ENCODE data around the gene APCDD1L.
"Not testable (repeated sequence)": the region's sequence is repeated elsewhere in the genome, so short reads cannot be mapped to it uniquely, and the experiment has no call there.

The APCDD1L gene

DNA sequence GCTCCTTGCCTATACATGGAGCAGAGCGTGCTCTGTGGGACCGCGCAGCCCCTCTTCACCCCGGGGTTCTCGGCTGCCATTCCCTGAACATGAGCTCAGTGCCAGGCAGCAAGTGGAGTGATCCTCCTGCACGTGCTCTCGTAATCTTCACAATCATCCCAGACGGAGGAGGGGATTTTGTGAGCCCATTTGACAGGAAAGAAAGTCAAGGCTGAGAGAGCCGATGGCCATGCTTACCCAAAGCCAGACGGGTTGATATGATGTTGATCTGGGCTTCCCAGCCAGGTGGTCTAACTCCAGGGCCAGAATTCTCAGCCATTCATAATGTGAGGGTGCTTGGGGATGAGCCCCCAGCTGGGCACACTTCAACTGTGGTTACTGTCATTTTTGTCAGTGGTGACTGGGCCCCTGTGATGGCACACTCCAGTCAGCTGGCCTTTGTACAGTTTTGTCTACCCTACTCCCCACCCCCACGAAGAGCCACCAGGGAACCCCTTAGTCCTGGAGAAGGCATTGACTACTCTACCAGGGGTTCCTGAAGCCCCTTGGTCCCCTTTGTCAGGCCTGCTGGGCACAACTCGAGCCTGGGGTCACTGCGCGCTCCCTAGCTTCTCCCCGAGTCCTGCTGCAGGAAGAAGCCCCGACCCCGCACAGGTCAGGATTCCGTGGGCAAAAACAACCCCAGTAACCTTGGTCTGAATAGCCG lies 1.5 kb downstream of the APCDD1L start:
- H3K4me3 ChIP-seq (ENCODE audit: low read length), result no peak overlapping the region
- TF ChIP-seq ZNF274 (IDR thresholded peaks at IDR 0.05; ENCODE audit: low read depth, low read length), result no peak

DNA sequence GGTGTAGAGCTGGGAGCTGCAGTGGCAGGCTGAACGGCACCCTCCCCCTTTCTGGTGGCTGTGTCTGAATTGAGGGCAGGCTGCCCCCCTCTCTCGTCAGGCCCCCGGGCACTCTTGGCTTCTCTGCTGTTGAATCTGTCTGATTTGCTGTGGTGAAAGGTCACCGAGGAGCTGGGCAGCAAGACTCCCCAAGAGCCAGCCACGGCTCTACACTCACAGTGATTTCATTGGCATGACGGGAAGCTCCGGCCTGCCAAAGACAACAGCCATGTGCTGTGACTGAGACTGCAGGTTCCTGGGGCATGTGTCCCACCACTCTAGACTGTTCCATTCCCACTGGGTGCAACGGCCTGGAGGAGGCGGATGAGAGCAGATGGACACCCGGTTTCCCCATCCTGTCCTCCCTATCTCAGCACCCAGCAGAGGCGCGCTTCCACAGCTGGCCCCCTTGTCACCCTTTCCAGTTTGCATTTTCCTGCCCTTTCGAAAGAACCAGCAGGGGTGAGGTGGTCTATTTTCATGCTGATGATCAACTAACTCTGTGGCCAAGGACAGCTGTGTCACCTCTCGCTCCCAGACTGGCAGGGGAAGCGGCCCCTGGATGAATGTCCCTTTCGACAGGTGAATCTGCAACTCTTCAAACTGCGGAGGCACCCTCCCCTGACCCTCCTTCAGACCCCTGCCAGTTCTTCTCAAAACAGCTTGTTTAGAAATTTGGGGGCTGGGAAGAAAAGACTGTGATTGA lies 2.2 kb downstream of the APCDD1L start:
- H3K4me3 ChIP-seq (ENCODE audit: low read length), result no peak overlapping the region

DNA sequence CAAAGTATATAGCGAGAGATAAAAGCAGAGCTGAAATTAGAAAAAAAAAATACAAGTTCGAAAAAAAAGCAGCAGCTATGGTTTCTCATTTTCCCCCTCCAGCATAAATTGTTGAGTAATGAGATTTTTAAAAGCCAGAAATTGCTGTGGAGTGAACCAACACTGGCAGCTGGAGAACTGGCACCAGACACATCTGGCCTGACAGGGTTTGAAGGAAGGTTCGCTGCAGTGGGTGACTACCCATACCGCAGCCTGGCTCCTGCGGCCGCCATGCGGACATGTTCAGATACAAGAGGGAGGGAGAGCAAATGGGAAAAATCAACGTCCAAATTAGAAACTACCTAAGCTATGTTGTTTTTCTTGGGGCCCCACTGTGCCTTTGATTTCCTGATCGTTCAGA lies 3.3 kb downstream of the APCDD1L start:
- no peak for TF ChIP-seq ZNF274 (IDR thresholded peaks at IDR 0.05; ENCODE audit: low read depth, low read length)
- no peak overlapping the region for H3K4me3 ChIP-seq (ENCODE audit: low read length)

More for the DNA sequence above, 2.2 kb downstream of the APCDD1L start:
- no peak for TF ChIP-seq ZNF274 (IDR thresholded peaks at IDR 0.05; ENCODE audit: low read depth, low read length)

DNA sequence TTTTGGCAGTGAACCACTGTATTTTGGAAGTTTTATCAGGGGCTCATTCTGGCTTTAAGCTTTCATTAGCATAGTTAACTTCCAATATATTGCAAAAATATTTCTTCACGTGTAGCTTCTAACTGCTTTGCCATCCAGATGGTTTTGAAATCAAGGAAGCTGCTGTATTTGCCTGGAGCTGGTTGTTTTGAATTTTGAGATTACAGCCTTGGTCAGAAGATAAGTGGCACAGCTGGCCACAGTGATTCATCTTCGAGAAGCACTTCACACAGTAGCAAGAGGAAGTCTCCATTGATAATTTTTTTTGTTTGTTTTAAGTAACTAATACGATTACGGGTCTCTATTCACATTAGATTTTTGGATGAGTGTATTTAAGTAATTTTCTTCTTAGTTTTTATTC lies 3.8 kb downstream of the APCDD1L start:
- H3K4me3 ChIP-seq (ENCODE audit: low read length), result no peak overlapping the region
- no peak for TF ChIP-seq ZNF274 (IDR thresholded peaks at IDR 0.05; ENCODE audit: low read depth, low read length)

DNA sequence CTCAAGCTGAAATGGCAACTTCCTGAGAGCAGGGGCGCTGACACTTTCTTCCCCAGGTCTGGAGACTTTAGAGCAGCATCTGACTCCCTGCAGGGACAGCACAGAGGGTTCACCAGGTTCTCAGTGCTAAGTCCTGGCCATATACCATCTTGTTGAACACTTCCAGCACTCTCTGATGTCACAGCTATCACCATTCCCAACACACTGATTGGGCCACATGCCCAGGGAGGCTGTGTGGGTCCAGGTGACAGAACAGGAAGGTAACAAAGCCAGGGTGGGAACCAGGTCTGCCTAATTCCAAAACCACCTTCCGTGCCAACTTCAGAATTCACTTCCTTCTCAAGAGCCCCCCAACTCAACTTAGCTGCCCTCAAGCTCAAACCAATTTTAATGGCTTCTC lies 4.3 kb downstream of the APCDD1L start:
- no peak overlapping the region for H3K4me3 ChIP-seq (ENCODE audit: low read length)
- no peak for TF ChIP-seq ZNF274 (IDR thresholded peaks at IDR 0.05; ENCODE audit: low read depth, low read length)

DNA sequence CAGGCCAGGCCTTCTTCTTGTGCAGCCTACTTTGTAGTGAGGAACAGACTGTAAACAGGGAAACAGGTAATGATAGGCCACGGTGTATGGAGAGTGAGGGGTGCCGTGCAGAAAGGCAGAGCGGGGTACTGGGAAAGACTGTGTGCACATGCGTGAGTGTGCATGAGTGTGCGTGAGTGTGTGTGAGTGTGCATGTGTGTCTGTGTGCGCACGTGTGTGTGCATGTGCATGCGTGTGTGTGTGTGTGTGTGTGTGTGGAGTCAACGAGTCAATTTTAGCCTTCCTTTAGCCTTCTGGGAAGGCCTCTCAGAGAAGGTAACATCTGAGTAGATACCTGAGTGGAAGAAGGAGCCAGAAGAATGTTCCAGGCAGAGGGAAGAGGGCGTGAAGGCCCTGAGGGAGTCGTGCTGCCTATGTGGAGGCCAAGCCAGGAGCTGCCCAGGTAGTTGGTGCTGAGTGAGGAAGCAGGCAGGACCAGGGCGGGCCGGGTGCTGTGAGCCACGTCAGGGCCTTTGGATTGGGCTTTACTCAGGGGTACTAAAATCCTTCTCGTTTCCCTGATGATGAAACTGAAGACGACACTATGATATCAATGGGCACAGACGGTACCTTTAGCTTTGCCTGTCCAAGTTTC lies 6.3 kb downstream of the APCDD1L start:
- no peak for TF ChIP-seq ZNF274 (IDR thresholded peaks at IDR 0.05; ENCODE audit: low read depth, low read length)
- H3K4me3 ChIP-seq (ENCODE audit: low read length), result no peak overlapping the region

DNA sequence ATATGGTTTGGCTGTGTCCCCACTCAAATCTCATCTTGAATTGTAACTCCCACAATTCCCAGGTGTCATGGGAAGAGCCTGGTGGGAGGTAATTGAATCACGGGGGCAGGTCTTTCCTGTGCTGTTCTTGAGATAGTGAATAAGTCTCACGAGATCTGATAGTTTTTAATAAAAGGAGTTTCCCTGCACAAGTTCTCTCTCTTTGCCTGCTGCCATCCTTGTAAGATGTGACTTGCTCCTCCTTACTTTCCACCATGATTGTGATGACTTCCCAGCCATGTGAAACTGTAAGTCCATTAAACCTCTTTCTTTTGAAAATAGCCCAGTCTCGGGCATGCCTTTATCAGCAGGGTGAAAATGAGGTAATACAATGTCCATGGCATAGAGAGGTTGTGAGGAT lies 8.2 kb downstream of the APCDD1L start:
- H3K4me3 ChIP-seq (ENCODE audit: low read length), result not testable (repeated sequence)

DNA sequence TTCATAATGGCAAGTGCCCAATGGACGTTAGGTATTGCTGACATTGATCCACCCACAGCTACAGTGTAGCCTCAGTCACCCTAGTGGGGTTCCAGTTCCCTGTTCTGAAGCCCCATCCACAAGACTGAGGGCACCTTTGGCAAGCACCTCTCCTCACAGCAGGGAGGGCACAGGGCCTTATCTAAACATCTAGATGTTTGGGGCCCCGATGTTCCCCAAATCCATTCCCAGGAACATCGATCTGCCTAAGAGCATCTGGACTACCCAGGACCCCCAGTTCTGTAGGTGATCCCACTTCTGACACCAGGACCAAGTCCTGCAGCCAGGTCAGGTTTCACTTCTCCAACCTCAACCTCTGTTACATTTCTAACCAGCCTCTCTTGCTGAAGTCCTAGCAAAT lies 10.6 kb downstream of the APCDD1L start:
- no peak overlapping the region for H3K4me3 ChIP-seq (ENCODE audit: low read length)

DNA sequence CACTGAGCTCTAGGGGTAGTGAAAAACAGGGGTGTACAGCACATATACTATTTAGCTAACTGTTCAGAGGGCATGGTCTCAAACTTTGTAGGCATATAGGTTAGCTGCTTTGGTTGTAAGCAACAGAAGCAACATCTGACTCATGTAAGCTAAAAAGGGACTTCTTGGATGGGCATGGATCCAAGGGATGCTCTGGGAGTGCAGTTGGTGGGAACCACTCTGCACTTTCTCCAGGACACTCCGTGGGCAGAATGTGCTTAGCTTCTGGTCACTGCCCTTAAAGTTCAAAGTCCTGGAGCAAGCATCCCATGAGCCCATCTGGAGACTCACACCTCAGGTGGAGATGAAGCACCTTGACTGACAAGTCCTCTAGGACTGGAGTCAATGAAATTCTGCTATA lies 11.5 kb downstream of the APCDD1L start:
- TF ChIP-seq ZNF274 (IDR thresholded peaks at IDR 0.05; ENCODE audit: low read depth, low read length), result no peak
- no peak overlapping the region for H3K4me3 ChIP-seq (ENCODE audit: low read length)

More for the DNA sequence above, 10.6 kb downstream of the APCDD1L start:
- TF ChIP-seq ZNF274 (IDR thresholded peaks at IDR 0.05; ENCODE audit: low read depth, low read length), result no peak

DNA sequence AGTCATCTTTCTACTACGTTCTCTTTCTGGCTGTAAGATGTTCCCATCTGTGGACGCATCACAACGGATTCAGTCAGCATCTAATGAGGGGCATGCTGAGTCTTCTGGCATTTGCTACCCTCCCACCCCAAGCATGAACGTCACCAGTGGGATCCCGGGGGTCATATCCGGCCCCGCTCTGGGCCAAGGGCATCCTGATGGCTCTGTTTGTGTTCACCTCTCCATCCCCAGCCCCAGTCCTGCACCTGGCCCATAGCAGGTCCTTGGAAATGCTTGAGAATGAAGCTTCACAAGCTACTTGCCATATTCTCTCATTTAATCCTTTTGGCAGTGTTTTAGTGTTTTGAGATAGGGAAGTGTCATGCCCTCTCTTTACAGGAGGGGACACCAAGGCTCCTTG lies 14.9 kb downstream of the APCDD1L start:
- no peak overlapping the region for H3K4me3 ChIP-seq (ENCODE audit: low read length)

DNA sequence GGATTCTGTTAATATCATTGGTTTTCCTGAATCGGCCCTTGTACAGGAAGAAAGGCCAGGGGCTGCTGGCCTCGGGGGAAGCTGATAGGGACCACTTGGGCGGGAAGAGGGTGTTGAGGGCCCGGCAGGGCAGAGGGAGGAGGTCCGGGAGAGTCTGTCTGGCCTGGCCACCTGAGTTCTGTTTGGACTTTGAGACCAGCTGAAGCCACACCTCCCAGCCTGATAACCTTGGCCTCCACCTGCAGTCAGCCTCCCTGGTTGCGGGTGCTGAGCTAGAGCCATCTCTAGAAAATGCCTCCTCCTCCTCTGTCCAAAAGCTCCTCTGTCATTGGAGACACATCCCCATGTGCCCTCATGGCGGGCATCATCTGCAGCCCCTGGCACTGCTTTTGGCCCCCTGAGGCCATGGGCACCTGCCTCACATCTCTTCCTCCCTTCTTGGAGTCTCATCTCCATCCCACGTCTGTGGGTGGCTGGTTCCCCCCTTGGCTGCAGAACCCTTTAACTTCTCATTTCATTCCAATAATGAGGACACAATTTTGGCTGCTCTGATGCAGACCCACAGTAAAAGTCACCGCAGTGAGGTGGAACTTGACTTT lies 16.6 kb downstream of the APCDD1L start:
- no peak for TF ChIP-seq ZNF274 (IDR thresholded peaks at IDR 0.05; ENCODE audit: low read depth, low read length)
- H3K4me3 ChIP-seq (ENCODE audit: low read length), result no peak overlapping the region

More for the DNA sequence above, 14.9 kb downstream of the APCDD1L start:
- TF ChIP-seq ZNF274 (IDR thresholded peaks at IDR 0.05; ENCODE audit: low read depth, low read length), result no peak

DNA sequence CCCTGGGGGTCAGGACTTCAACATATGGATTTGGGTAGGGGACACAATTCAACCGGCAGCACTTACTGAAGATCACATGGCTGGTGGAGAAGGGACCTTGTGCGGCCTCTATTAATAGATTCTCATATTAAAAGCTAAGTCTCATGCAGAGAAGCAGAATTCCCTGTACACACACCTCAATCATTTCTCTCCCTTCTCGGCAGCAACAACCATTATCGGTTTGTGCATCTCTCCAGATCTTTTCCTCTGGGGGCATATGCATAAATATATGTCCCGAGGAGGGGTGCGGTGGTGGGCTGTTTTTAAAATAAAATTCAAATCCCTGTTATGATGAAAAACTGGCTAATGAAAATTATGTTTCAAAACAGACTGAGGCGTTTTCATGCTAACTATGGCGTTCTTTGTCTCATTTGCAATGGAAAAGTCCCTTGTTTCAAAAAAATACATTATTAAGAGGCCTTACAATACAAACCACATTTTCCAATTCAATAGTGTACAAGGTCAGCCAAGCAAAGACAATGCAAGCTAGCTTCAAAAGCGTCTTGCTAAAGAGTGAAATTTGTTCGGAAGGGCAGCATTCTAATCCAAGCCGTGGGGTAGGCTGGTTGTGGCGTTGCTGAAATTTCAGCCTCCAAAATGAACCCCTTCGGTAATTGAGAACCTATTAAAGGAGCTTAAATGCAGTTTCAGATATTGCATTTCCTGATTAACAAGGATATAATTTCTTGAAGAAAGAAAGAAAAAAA lies 17.3 kb downstream of the APCDD1L start:
- TF ChIP-seq ZNF274 (IDR thresholded peaks at IDR 0.05; ENCODE audit: low read depth, low read length), result no peak
- no peak overlapping the region for H3K4me3 ChIP-seq (ENCODE audit: low read length)

DNA sequence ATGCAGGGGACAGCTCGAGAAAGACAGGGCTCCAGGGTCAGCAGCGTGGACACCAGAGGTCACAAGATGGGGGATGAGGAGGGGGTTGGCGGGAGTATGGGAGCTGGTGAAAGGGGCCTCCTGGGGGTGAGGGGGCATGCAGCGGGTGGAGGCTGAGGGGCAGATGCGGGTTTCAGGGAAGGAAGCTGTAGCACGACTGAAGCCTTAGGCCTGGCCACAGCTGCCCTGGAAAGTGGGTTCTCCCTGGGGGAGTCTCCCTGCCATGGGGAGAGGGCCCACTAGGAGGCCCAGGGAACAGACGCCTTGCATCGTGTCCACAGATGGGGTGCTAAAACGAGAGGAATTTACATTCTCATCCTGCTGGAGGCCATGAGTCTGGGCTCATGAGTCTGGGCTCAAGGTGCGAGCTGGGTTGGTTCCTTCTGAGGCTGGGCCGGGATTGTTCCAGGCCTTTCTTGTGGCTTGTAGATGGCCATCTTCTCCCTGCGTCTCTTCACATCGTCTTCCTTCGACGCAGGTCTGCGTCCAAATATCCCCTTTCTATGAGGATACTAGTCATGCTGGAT lies 18.0 kb downstream of the APCDD1L start:
- no peak overlapping the region for H3K4me3 ChIP-seq (ENCODE audit: low read length)
- no peak for TF ChIP-seq ZNF274 (IDR thresholded peaks at IDR 0.05; ENCODE audit: low read depth, low read length)

DNA sequence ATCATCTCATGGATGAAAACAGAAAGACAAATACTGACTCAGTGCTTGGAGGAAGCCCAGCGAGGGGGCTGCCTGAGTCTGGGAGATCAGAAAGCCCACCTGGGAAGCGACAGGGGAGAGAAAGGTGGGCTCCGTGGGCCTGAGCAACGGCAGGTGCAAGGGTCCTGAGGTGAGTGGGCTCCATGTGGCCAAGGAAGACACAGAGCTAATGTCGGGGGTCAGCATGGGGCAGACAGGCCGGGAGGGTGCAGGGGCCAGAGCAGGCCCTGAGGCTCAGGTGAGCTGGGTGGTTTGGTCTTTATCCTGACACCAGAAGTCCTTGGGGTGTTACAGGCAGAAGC lies 18.8 kb downstream of the APCDD1L start:
- no peak for TF ChIP-seq ZNF274 (IDR thresholded peaks at IDR 0.05; ENCODE audit: low read depth, low read length)

More for the DNA sequence above, 18.8 kb downstream of the APCDD1L start:
- no peak overlapping the region for H3K4me3 ChIP-seq (ENCODE audit: low read length)
